GM12878 (cell line): ENCODE results near the gene TRABD2B.

Experiments used
- CBFB ChIP-seq: IDR thresholded peaks from 2 replicates; pipeline ENCODE4 v1.6.1; 2016; ENCODE audit warnings: antibody characterized with exemption, low read depth
- GABPA ChIP-seq: IDR thresholded peaks from 2 replicates; pipeline ENCODE4 v1.6.1; 2014; ENCODE audit warnings: antibody characterized with exemption, low read depth, mild to moderate bottlenecking, inconsistent platforms
- IKZF1 ChIP-seq: fragments of 450-650 bp; conservative IDR thresholded peaks from 2 replicates; pipeline ENCODE4 v1.6.1; 2017; ENCODE audit warnings: antibody characterized with exemption, mild to moderate bottlenecking
- POLR2A ChIP-seq: IDR thresholded peaks from 2 replicates; pipeline ENCODE4 v1.6.1; 2011; ENCODE audit warnings: low read depth, mild to moderate bottlenecking, low read length
- TF ChIP-seq, protein P1 (sequence below), 3 experiments: IDR thresholded peaks in 2 of 3; conservative IDR thresholded peaks in 1 of 3; 2 replicates each; pipeline ENCODE4 v1.5.1; 2011; ENCODE audit warnings: low read depth in 3 of 3, low read length in 3 of 3, mild to moderate bottlenecking in 3 of 3, control low read depth in 2 of 3, moderate library complexity in 2 of 3, inconsistent platforms in 1 of 3, mixed read lengths in 1 of 3; ENCODE audit not compliant: control insufficient read depth in 2 of 3, insufficient read depth in 1 of 3; ENCODE audit errors: extremely low read depth in 1 of 3

DNA sequence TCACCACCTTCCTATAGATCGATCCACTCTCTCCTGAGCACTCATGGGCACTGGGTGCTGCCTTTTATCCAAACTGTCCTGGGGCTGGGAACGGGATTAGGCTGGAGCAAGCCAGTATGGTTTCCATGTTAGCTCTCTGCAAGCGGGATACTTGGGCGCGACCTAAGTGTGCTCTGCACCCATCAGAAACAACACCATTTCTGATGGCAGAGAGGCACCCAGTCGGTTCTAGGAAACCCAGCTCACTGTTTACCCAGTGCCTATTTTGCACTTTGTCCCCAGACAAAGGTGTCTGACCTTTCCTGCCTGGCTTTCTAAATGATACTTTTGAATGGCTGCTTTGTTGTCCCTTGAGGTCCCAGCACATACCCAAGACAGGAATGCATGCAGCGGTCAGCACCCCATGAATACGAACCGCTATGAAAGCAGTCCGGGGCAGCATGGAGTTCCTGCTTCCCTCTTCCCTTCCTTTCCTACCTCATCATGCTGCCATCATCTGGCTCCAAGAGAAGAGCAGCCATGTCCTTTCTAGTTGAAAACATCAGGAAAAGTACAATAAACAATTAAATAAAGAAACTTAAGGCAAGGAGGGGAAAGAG is 83.9 kb downstream of the TRABD2B start:
- TF ChIP-seq, protein P1, sequence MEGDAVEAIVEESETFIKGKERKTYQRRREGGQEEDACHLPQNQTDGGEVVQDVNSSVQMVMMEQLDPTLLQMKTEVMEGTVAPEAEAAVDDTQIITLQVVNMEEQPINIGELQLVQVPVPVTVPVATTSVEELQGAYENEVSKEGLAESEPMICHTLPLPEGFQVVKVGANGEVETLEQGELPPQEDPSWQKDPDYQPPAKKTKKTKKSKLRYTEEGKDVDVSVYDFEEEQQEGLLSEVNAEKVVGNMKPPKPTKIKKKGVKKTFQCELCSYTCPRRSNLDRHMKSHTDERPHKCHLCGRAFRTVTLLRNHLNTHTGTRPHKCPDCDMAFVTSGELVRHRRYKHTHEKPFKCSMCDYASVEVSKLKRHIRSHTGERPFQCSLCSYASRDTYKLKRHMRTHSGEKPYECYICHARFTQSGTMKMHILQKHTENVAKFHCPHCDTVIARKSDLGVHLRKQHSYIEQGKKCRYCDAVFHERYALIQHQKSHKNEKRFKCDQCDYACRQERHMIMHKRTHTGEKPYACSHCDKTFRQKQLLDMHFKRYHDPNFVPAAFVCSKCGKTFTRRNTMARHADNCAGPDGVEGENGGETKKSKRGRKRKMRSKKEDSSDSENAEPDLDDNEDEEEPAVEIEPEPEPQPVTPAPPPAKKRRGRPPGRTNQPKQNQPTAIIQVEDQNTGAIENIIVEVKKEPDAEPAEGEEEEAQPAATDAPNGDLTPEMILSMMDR (IDR thresholded peaks at IDR 0.05 in 2 of 3, conservative IDR thresholded peaks at IDR 0.05 in 1 of 3; ENCODE audit: control insufficient read depth in 2 of 3, extremely low read depth in 1 of 3, insufficient read depth in 1 of 3, low read depth in 3 of 3, low read length in 3 of 3), result no peak
- TF ChIP-seq POLR2A (no peak), IKZF1 (no peak), GABPA (no peak), CBFB (no peak)
